ENCODE results near the gene HM13.

DNA sequence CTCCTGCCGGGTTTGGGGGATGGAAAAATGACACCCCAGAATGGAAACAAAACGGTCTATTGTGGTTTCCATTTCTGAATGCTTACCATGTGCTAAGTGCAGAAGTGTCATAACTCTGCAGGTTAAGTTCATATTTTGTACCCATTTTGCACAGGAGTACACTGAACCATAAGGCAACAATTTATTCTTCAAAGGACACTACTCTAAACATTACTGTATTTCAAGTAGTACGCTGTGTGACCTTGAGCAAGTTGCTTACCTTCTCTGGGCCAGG, 81.1 kb downstream of the HM13 start:
- TF ChIP-seq, protein P1, sequence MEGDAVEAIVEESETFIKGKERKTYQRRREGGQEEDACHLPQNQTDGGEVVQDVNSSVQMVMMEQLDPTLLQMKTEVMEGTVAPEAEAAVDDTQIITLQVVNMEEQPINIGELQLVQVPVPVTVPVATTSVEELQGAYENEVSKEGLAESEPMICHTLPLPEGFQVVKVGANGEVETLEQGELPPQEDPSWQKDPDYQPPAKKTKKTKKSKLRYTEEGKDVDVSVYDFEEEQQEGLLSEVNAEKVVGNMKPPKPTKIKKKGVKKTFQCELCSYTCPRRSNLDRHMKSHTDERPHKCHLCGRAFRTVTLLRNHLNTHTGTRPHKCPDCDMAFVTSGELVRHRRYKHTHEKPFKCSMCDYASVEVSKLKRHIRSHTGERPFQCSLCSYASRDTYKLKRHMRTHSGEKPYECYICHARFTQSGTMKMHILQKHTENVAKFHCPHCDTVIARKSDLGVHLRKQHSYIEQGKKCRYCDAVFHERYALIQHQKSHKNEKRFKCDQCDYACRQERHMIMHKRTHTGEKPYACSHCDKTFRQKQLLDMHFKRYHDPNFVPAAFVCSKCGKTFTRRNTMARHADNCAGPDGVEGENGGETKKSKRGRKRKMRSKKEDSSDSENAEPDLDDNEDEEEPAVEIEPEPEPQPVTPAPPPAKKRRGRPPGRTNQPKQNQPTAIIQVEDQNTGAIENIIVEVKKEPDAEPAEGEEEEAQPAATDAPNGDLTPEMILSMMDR (conservative IDR thresholded peaks at IDR 0.05), result no peak
- TF ChIP-seq ZFX (IDR thresholded peaks at IDR 0.05), result no peak
